CD1c-positive myeloid dendritic cell (primary cell): Measurements from ENCODE around the gene DCC.

ENCODE experiments used
- DNase-seq: peaks from one replicate; pipeline ENCODE4 v3.0.0-alpha.2; 2016; ENCODE audit errors: extremely low spot score

DCC gene

GRCh38 chr18:53070788-53071187, 730.8 kb downstream of the DCC start:
- DNase-seq, result no peak

GRCh38 chr18:53080687-53081086, 740.7 kb downstream of the DCC start:
- no peak for DNase-seq

- no peak for DNase-seq
Observed at GRCh38 chr18:53093636-53094035, 753.6 kb downstream of the DCC start.

- no peak for DNase-seq
Observed at GRCh38 chr18:53101536-53102105, 761.6 kb downstream of the DCC start.

GRCh38 chr18:53114441-53114840, 774.4 kb downstream of the DCC start:
- DNase-seq, result no peak

GRCh38 chr18:53115876-53116585, 776.0 kb downstream of the DCC start:
- no peak for DNase-seq

- DNase-seq, result no peak
Observed at GRCh38 chr18:53117851-53118250, 777.9 kb downstream of the DCC start.

- DNase-seq, result no peak
Observed at GRCh38 chr18:53126210-53126609, 786.2 kb downstream of the DCC start.

- DNase-seq, result no peak
Observed at GRCh38 chr18:53131001-53131400, 791.0 kb downstream of the DCC start.

GRCh38 chr18:53134711-53135110, 794.7 kb downstream of the DCC start:
- no peak for DNase-seq

GRCh38 chr18:53135654-53136053, 795.7 kb downstream of the DCC start:
- DNase-seq, result no peak

- DNase-seq, result no peak
Observed at GRCh38 chr18:53139746-53140500, 799.9 kb downstream of the DCC start.

GRCh38 chr18:53142005-53142404, 802.0 kb downstream of the DCC start:
- DNase-seq, result no peak

GRCh38 chr18:53147472-53147871, 807.5 kb downstream of the DCC start:
- DNase-seq, result no peak

- no peak for DNase-seq
Observed at GRCh38 chr18:53148123-53148522, 808.1 kb downstream of the DCC start.

GRCh38 chr18:53152476-53152875, 812.5 kb downstream of the DCC start:
- no peak for DNase-seq

- no peak for DNase-seq
Observed at GRCh38 chr18:53153281-53153680, 813.3 kb downstream of the DCC start.

- DNase-seq, result no peak
Observed at GRCh38 chr18:53153800-53154199, 813.8 kb downstream of the DCC start.

GRCh38 chr18:53165770-53166169, 825.8 kb downstream of the DCC start:
- no peak for DNase-seq

GRCh38 chr18:53169346-53169745, 829.3 kb downstream of the DCC start:
- DNase-seq, result no peak

GRCh38 chr18:53191634-53192033, 851.6 kb downstream of the DCC start:
- no peak for DNase-seq

GRCh38 chr18:53193870-53194269, 853.9 kb downstream of the DCC start:
- DNase-seq, result no peak

GRCh38 chr18:53219853-53220252, 879.9 kb downstream of the DCC start:
- no peak for DNase-seq
